PC-3 (cell line): ENCODE results near the gene CD163L1.

ENCODE experiments used
- CTCF ChIP-seq: fragments of 300-600 bp; sonication (generic); conservative IDR thresholded peaks from 2 replicates; pipeline ENCODE4 v1.5.1; 2017; ENCODE audit warnings: antibody characterized with exemption, low read depth, mild to moderate bottlenecking, low read length
- EZH2 ChIP-seq: fragments of 300-600 bp; sonication (generic); IDR thresholded peaks from one replicate; pipeline ENCODE4 v1.6.1; 2017; ENCODE audit warnings: antibody characterized with exemption, mild to moderate bottlenecking, low read length; ENCODE audit not compliant: unreplicated experiment

DNA sequence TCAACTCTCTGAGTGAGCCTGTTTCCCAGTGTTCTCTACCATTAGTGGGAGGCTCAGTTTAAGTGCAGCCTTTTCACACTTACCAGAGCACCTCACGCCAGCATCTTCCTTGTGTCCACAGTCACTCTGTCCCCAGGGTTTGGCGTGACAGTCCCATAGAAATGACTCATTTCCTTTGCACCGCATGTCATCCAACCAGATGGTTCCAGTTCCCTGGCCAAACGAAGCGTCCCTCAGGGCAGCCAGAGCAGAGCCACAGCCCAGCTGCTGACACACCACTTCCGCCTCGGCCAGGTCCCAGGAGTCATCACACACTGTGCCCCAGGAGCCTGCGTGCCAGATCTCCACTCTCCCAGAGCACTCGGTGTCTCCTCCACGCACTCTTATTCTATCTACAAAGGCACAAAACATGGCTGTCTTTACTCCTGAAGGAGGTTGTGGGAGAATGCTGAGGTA, 74.7 kb downstream of the CD163L1 start:
- TF ChIP-seq CTCF (no peak), EZH2 (no peak)
